NT2/D1 (cell line): ENCODE measurements around the gene HSPE1.

ENCODE experiments used
- SUZ12 ChIP-seq: IDR thresholded peaks from 2 replicates; pipeline ENCODE4 v1.6.1; 2011; ENCODE audit not compliant: insufficient read length, insufficient read depth; ENCODE audit errors: extremely low read depth
- YY1 ChIP-seq: IDR thresholded peaks from 2 replicates; pipeline ENCODE4 v1.6.1; 2011; ENCODE audit not compliant: insufficient read length, insufficient read depth
- ZNF274 ChIP-seq: IDR thresholded peaks from 2 replicates; pipeline ENCODE4 v1.6.1; 2011; ENCODE audit warnings: mild to moderate bottlenecking, low read depth, low read length

GRCh38 chr2:197480165-197481036 is 19.8 kb upstream of the HSPE1 start:
- TF ChIP-seq ZNF274 (no peak), YY1 (no peak), SUZ12 (no peak)
